GM12873 (cell line): ENCODE data around the gene RELB.

ENCODE experiments used
- CTCF ChIP-seq: IDR thresholded peaks from 2 replicates; pipeline ENCODE4 v1.5.1; 2012; ENCODE audit warnings: low read depth, mild to moderate bottlenecking, moderate library complexity, low read length, control low read depth; ENCODE audit not compliant: insufficient read depth; ENCODE audit errors: missing control alignments

RELB gene

GRCh38 chr19:45079911-45080370, 78.7 kb downstream of the RELB start:
- no peak for TF ChIP-seq CTCF

- TF ChIP-seq CTCF, result no peak
Observed at GRCh38 chr19:45082170-45082569, 80.9 kb downstream of the RELB start.

GRCh38 chr19:45086480-45086879, 85.2 kb downstream of the RELB start:
- TF ChIP-seq CTCF, result no peak

GRCh38 chr19:45087531-45087930, 86.3 kb downstream of the RELB start:
- TF ChIP-seq CTCF, result no peak
